ENCODE results near the gene TRAF3IP1. TPM values are rescaled to one million over a fixed set of nuclear protein-coding genes. Genes with fewer than 3 reads are reported as not detected.

The TRAF3IP1 gene
- total and polyA plus RNA-seq, 10 donors = 2.6 to 19.2 (median 8.8) TPM

DNA sequence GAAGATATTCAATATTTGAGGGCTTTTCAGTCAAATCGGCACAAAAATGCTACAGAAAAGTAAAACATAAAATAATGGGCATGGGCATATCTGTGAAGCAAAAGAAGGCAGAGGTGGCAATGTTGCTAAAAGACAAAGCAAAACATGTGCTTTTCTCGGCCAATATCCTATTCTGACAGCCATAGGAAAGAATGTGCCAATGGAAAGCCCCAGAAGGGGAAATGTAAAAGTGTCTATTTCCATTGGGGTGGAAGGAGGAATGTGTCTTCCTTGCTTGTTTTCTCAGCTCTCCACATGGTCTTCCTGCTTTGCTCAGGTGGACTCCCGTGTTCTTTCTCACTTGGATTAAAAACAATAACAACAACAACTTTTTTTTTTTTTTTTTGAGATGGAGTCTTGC lies 18.2 kb upstream of the TRAF3IP1 start:
- no peak for DNase-seq
- WGBS, 5 donors = 66 to 83% (median 79%) methylated on average over 3 of the region's 3 CpGs
- no peak overlapping the region for H3K27ac ChIP-seq
- H3K27me3 ChIP-seq (replicated peaks in 1 of 7) = peaks cover 0 to 6% (median 0%) of the 10 kb centered on the region in 7 donors
- TF ChIP-seq POLR2A (IDR thresholded peaks at IDR 0.05) = no peak
- TF ChIP-seq CTCF (IDR thresholded peaks at IDR 0.05 in 8 of 11, conservative IDR thresholded peaks at IDR 0.05 in 3 of 11) = no peak
- no peak for TF ChIP-seq POLR2AphosphoS5 (IDR thresholded peaks at IDR 0.05)
- intact Hi-C loops (cut with DNase I; ENCODE audit: low total_unique reads) = no loop called here
- no peaks in the 10 kb centered on the region for H3K4me1 ChIP-seq
- H3K4me3 ChIP-seq = no peak overlapping the region
- no peaks in the 10 kb centered on the region for H3K36me3 ChIP-seq
- no peaks in the 10 kb centered on the region for H3K9me3 ChIP-seq

DNA sequence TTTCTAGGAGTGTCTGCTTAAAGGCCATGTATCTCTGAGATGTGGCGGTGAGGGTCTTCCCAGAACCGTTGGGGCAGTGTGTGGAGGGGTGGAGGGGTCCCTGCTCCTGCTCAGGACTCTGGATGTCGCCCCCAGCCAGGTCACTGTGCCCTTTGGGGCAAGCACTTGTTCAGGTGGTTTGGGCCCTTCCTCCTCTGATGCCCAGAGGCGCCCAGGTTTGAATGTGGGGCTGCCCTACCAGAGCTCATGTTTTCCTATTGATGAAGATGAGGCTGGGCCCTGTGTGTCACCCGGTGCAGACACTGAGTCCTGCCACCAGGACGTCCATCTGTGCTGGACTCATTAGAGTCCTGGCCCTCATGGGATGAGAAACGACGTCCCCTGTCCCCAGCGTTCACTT lies 17.6 kb upstream of the TRAF3IP1 start:
- intact Hi-C loops (cut with DNase I; ENCODE audit: low total_unique reads) = no loop called here
- TF ChIP-seq POLR2A (IDR thresholded peaks at IDR 0.05) (no peak), CTCF (IDR thresholded peaks at IDR 0.05 in 8 of 11, conservative IDR thresholded peaks at IDR 0.05 in 3 of 11) (no peak)
- WGBS, 5 donors = 77 to 85% (median 79%) methylated on average over 8 to 9 of the region's 9 CpGs

DNA sequence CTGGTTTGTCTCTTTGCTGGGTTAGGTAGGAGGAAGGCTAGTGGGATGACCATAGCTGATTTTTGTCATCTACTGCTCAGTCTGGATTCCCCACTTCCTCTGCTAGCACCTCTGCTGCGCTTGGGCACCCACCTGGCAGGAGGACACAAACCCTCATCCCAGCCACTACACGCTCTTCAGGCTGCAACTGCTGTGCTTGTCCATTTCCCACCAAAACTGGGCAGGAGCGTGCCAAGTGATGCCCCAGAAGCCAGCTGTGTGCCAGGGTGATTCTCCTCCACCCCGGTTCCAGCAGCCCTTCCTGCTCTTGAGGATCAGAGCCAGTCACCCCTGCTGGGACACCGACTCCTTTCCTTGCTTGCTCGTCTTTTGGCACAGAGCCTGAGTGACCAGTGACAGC lies 16.2 kb upstream of the TRAF3IP1 start:
- H3K4me1 ChIP-seq = no peaks in the 10 kb centered on the region
- no peaks in the 10 kb centered on the region for H3K27me3 ChIP-seq (replicated peaks in 1 of 7)
- no peaks in the 10 kb centered on the region for H3K36me3 ChIP-seq
- H3K27ac ChIP-seq = no peak overlapping the region
- TF ChIP-seq POLR2AphosphoS5 (IDR thresholded peaks at IDR 0.05) (no peak), POLR2A (IDR thresholded peaks at IDR 0.05) (no peak)
- DNase-seq = peak; percentile 53
- no peak overlapping the region for H3K4me3 ChIP-seq
- WGBS, 5 donors = 84 to 92% (median 86%) methylated on average over 6 of the region's 6 CpGs
- H3K9me3 ChIP-seq = no peaks in the 10 kb centered on the region
- intact Hi-C loops (cut with DNase I; ENCODE audit: low total_unique reads) = no loop called here

More for the DNA sequence above, 17.6 kb upstream of the TRAF3IP1 start:
- H3K27ac ChIP-seq = no peak overlapping the region
- H3K9me3 ChIP-seq = no peaks in the 10 kb centered on the region
- DNase-seq = peak; percentile 44
- no peaks in the 10 kb centered on the region for H3K36me3 ChIP-seq
- H3K4me1 ChIP-seq = no peaks in the 10 kb centered on the region
- H3K27me3 ChIP-seq (replicated peaks in 1 of 7) = no peaks in the 10 kb centered on the region
- H3K4me3 ChIP-seq = no peak overlapping the region

DNA sequence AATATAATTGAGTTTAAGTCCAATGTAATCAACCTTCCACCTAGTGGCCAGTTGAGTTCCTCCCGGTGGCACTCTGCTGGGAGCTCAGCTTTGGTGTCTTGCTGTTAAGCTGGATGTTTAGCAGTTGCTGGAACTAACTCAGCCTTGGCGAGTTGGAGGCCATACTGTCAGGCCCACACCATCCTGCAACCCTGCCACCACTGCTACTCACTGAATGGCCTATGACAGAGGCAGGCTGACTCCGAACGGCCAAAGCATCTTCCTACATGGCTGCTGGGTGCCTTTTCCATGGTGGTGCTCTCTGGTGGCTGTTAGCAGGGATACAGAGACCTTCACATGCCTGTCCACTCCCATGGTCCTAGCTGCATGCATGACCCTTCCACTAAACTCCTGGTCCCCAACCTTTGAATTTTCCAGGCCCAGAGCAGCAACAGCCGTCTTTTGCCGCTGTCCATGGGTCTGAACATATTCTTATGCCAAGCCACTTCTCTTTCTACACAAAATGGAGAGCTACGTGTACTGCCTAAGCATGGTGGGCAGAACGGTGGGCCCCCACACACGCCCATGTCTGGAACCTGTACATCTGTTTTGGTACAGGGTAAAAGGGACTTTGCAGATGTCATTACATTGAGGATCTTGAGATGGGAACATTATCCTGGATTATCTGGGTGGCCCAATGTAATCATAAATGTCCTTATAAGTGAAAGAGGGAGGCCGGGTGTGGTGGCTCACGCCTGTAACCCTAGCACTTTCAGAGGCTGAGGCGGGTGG lies 15.0 kb upstream of the TRAF3IP1 start:
- intact Hi-C loops (cut with DNase I; ENCODE audit: low total_unique reads) = no loop called here
- H3K27ac ChIP-seq = no peak overlapping the region
- H3K4me3 ChIP-seq = no peak overlapping the region
- no peaks in the 10 kb centered on the region for H3K4me1 ChIP-seq
- DNase-seq = no peak
- H3K36me3 ChIP-seq = no peaks in the 10 kb centered on the region
- H3K9me3 ChIP-seq = no peaks in the 10 kb centered on the region
- TF ChIP-seq POLR2A (IDR thresholded peaks at IDR 0.05) (no peak), CTCF (IDR thresholded peaks at IDR 0.05 in 8 of 11, conservative IDR thresholded peaks at IDR 0.05 in 3 of 11) (no peak), POLR2AphosphoS5 (IDR thresholded peaks at IDR 0.05) (no peak)
- H3K27me3 ChIP-seq (replicated peaks in 1 of 7) = peaks cover 0 to 6% (median 0%) of the 10 kb centered on the region in 7 donors
- WGBS, 5 donors = 87 to 92% (median 89%) methylated on average over 11 to 12 of the region's 12 CpGs

Measured in spleen (tissue), 11 donors.